T-cell (primary cell): ENCODE data around the gene MAPK11. TPM values are rescaled to one million over a fixed set of nuclear protein-coding genes. Genes with fewer than 3 reads are reported as not detected.

Experiments used
- ATAC-seq, 4 experiments: fragments of 200-7000 bp in 3 of 4; fragments of 150-1000 bp in 1 of 4; cut with Tn5 transposase; replicated peaks in 1 of 4; 1 replicate in 3 of 4; 2 replicates in 1 of 4; pipeline ENCODE4 v1.10.0; 2021; ENCODE audit warnings: moderate library complexity in 3 of 4, mild to moderate bottlenecking in 2 of 4, moderate number of reproducible peaks in 1 of 4
- CTCF ChIA-PET, 2 donors: fragments of 300-600 bp; sonication (Branson Sonifier 250); formaldehyde crosslinking; loops; one replicate each; lab custom pipeline; 2022; ENCODE audit warnings: antibody characterized with exemption in 2 of 2; lab: Charles Lee
- POLR2A ChIA-PET, 2 donors: fragments of 300-600 bp; sonication (Branson Sonifier 250); formaldehyde crosslinking; loops; one replicate each; lab custom pipeline; 2022; ENCODE audit warnings: antibody characterized with exemption in 2 of 2; lab: Charles Lee
- DNase-seq, 35 experiments: peaks; one replicate each; pipeline versions ENCODE4 v3.0.0 to v3.0.0-alpha.2; 2013 to 2023
- H3K27ac ChIP-seq: one replicate; pipeline ENCODE4 v1.5.1; 2013; ENCODE audit warnings: low read length
- H3K27me3 ChIP-seq, 2 experiments: replicated peaks in 1 of 2; 1 replicate in 1 of 2; 2 replicates in 1 of 2; pipeline versions ENCODE4 v1.6.1 to v1.7.0; 2013; ENCODE audit warnings: low read length in 1 of 2, mixed read lengths in 1 of 2; ENCODE audit not compliant: control insufficient read depth in 2 of 2, insufficient read depth in 2 of 2; ENCODE audit errors: extremely low read depth in 1 of 2
- H3K36me3 ChIP-seq, 2 donors: 1 replicate in 1 of 2; 2 replicates in 1 of 2; pipeline versions ENCODE4 v1.6.1 to v1.7.0; 2013; ENCODE audit warnings: low read length in 1 of 2; ENCODE audit not compliant: control insufficient read depth in 2 of 2, insufficient read depth in 1 of 2; ENCODE audit errors: extremely low read depth in 1 of 2
- H3K4me1 ChIP-seq, 2 experiments: 1 replicate in 1 of 2; 2 replicates in 1 of 2; pipeline versions ENCODE4 v1.6.1 to v1.7.0; 2013; ENCODE audit warnings: low read length in 2 of 2, mixed read lengths in 1 of 2; ENCODE audit not compliant: insufficient read depth in 2 of 2, control insufficient read depth in 1 of 2; ENCODE audit errors: extremely low read depth in 1 of 2
- H3K4me3 ChIP-seq, 2 donors: 1 replicate in 1 of 2; 2 replicates in 1 of 2; pipeline versions ENCODE4 v1.5.1 to v1.7.0; 2013; ENCODE audit warnings: mild to moderate bottlenecking in 2 of 2, low read length in 1 of 2, moderate library complexity in 1 of 2; ENCODE audit not compliant: control insufficient read depth in 1 of 2; ENCODE audit errors: extremely low read depth in 1 of 2
- H3K9me3 ChIP-seq: 2 replicates; pipeline ENCODE4 v1.7.0; 2013
- H3K27ac Mint-ChIP-seq, 2 donors: one replicate each; pipeline ENCODE4 v1.8.0; 2020 to 2021; ENCODE audit warnings: mild to moderate bottlenecking in 2 of 2, mixed read lengths in 2 of 2
- H3K27me3 Mint-ChIP-seq, 2 donors: one replicate each; pipeline ENCODE4 v1.8.0; 2021 to 2022; ENCODE audit warnings: mixed read lengths in 2 of 2
- H3K36me3 Mint-ChIP-seq: one replicate; pipeline ENCODE4 v1.8.0; 2021; ENCODE audit warnings: mixed read lengths
- H3K4me1 Mint-ChIP-seq, 3 donors: one replicate each; pipeline ENCODE4 v1.8.0; 2020 to 2022; ENCODE audit warnings: mixed read lengths in 3 of 3, mild to moderate bottlenecking in 1 of 3
- H3K4me3 Mint-ChIP-seq, 3 donors: one replicate each; pipeline ENCODE4 v1.8.0; 2020 to 2022; ENCODE audit warnings: mild to moderate bottlenecking in 3 of 3, mixed read lengths in 3 of 3, moderate library complexity in 3 of 3
- H3K9me3 Mint-ChIP-seq, 3 donors: one replicate each; pipeline ENCODE4 v1.8.0; 2020 to 2022; ENCODE audit warnings: mixed read lengths in 3 of 3
- WGBS: methylation state at CpG from one replicate; pipeline ENCODE4 v1.1.5; 2013; ENCODE audit warnings: missing lambda C conversion rate; ENCODE audit not compliant: insufficient coverage; 5-methylcytosine and 5-hydroxymethylcytosine counted together
- total RNA-seq, 35 experiments: library from RNA in 6 of 35; stranded (reverse) in 6 of 35; fragments of 120-200 nt in 1 of 35; gene quantifications; one replicate each; pipeline versions ENCODE4 v1.2.1 to v1.2.4 and lab custom pipeline; 2013 to 2026

The MAPK11 gene
- total RNA-seq, 5 donors from 2014 or later (not counting 1 experiment from before 2014, with no cell fraction given) = 3.5 to 8.9 (median 5.6) TPM

GRCh38 chr22:50216055-50216683, 54.0 kb downstream of the MAPK11 start:
- H3K27ac Mint-ChIP-seq = no peak overlapping the region
- Histone ChIP-seq H3K36me3 (peaks cover 15 to 63% of the 10 kb centered on the region in 2 donors), H3K9me3 (no peaks in the 10 kb centered on the region), H3K4me1 (no peaks in the 10 kb centered on the region), H3K27me3 (no peaks in the 10 kb centered on the region), H3K27ac (no peak overlapping the region), H3K4me3 (no peak overlapping the region)
- WGBS = 93% methylated on average over 13 of the region's 15 CpGs
- H3K9me3 Mint-ChIP-seq = no peaks in the 10 kb centered on the region
- ChIA-PET CTCF (no interaction called here), POLR2A (no interaction called here)
- no peak for DNase-seq
- peaks cover 16 to 19% (median 18%) of the 10 kb centered on the region in 3 donors for H3K4me1 Mint-ChIP-seq
- ATAC-seq = no peak
- H3K27me3 Mint-ChIP-seq = no peaks in the 10 kb centered on the region
- H3K36me3 Mint-ChIP-seq = peaks cover 35% of the 10 kb centered on the region
- H3K4me3 Mint-ChIP-seq = no peak overlapping the region

- no peaks in the 10 kb centered on the region for H3K27me3 Mint-ChIP-seq
- Histone ChIP-seq H3K4me1 (peaks cover 0 to 4% of the 10 kb centered on the region in 2 experiments), H3K9me3 (no peaks in the 10 kb centered on the region), H3K36me3 (peaks cover 13 to 63% of the 10 kb centered on the region in 2 donors), H3K27me3 (no peaks in the 10 kb centered on the region), H3K4me3 (no peak overlapping the region), H3K27ac (no peak overlapping the region)
- ChIA-PET CTCF (interaction anchor here in 1 of 2 donors (0.6 kb wide), 1 partner anchor 332 kb away, joined by 4 read pairs; no protein-coding TSS in a partner anchor), POLR2A (no interaction called here)
- DNase-seq (no peak), ATAC-seq (no peak)
- H3K27ac Mint-ChIP-seq = peak overlapping the region in 1 of 2 donors; percentile 13
- peaks cover 30% of the 10 kb centered on the region for H3K36me3 Mint-ChIP-seq
- no peak overlapping the region for H3K4me3 Mint-ChIP-seq
- H3K9me3 Mint-ChIP-seq = no peaks in the 10 kb centered on the region
- H3K4me1 Mint-ChIP-seq = peaks cover 16 to 21% (median 19%) of the 10 kb centered on the region in 3 donors
- 96% methylated on average over 11 of the region's 17 CpGs for WGBS
These were observed 54.7 kb downstream of the MAPK11 start for GRCh38 chr22:50215297-50216054.

Other genes with a start within 250 kb of the MAPK11 start
- not detected for gene TTLL8, start 212.1 kb downstream of the MAPK11 start, total RNA-seq
- 1 to 10 TPM in 4 of 5 donors, under 1 TPM in 1; 0.92 to 2.1 (median 1.1) TPM for gene MLC1, start 185.0 kb downstream of the MAPK11 start, total RNA-seq
- gene MOV10L1, start 180.4 kb downstream of the MAPK11 start, total RNA-seq = under 1 TPM in 1 of 5 donors, not detected in 4; 0.44 TPM
- under 1 TPM in 3 of 5 donors, not detected in 2; 0.16 to 0.32 (median 0.26) TPM for gene PANX2, start 99.6 kb downstream of the MAPK11 start, total RNA-seq
- 100 to 1,000 TPM; 116 to 213 (median 175) TPM for gene TRABD, start 84.5 kb downstream of the MAPK11 start, total RNA-seq
- 10 to 100 TPM; 28.9 to 51.0 (median 46.1) TPM for gene SELENOO, start 69.4 kb downstream of the MAPK11 start, total RNA-seq
- gene TUBGCP6, start 25.4 kb downstream of the MAPK11 start, total RNA-seq = 100 to 1,000 TPM; 129 to 144 (median 132) TPM
- 100 to 1,000 TPM; 101 to 152 (median 128) TPM for gene HDAC10, start 19.1 kb downstream of the MAPK11 start, total RNA-seq
- gene MAPK12, start 8.7 kb downstream of the MAPK11 start, total RNA-seq = 1 to 10 TPM; 1.7 to 3.1 (median 2.9) TPM
- 10 to 100 TPM in 1 of 5 donors, 1 to 10 TPM in 4; 4.3 to 11.8 (median 6.5) TPM for gene PLXNB2, start 37.3 kb upstream of the MAPK11 start, total RNA-seq
- gene DENND6B, start 56.6 kb upstream of the MAPK11 start, total RNA-seq = 1 to 10 TPM; 2.1 to 5.0 (median 3.5) TPM
- gene PPP6R2, start 72.9 kb upstream of the MAPK11 start, total RNA-seq = 100 to 1,000 TPM in 1 of 5 donors, 10 to 100 TPM in 4; 71.2 to 105 (median 96.8) TPM
- 100 to 1,000 TPM; 193 to 318 (median 308) TPM for gene SBF1, start 204.7 kb upstream of the MAPK11 start, total RNA-seq
- gene ADM2, start 211.2 kb upstream of the MAPK11 start, total RNA-seq = 10 to 100 TPM in 3 of 5 donors, 1 to 10 TPM in 2; 1.5 to 11.3 (median 10.7) TPM
- under 1 TPM in 4 of 5 donors, not detected in 1; 0.36 to 0.70 (median 0.54) TPM for gene MIOX, start 216.5 kb upstream of the MAPK11 start, total RNA-seq
- gene LMF2, start 237.3 kb upstream of the MAPK11 start, total RNA-seq = 100 to 1,000 TPM in 4 of 5 donors, 10 to 100 TPM in 1; 90.5 to 188 (median 185) TPM
- gene NCAPH2, start 237.8 kb upstream of the MAPK11 start, total RNA-seq = 100 to 1,000 TPM in 2 of 5 donors, 10 to 100 TPM in 3; 80.1 to 110 (median 94.6) TPM